Dedifferentiated amniotic fluid mesenchymal stem cell (primary cell): ENCODE measurements around the gene CYP24A1.

Experiments
- DNase-seq: peaks from one replicate; pipeline ENCODE4 v3.0.0-alpha.2; 2016; ENCODE audit errors: extremely low spot score

The CYP24A1 gene

DNA sequence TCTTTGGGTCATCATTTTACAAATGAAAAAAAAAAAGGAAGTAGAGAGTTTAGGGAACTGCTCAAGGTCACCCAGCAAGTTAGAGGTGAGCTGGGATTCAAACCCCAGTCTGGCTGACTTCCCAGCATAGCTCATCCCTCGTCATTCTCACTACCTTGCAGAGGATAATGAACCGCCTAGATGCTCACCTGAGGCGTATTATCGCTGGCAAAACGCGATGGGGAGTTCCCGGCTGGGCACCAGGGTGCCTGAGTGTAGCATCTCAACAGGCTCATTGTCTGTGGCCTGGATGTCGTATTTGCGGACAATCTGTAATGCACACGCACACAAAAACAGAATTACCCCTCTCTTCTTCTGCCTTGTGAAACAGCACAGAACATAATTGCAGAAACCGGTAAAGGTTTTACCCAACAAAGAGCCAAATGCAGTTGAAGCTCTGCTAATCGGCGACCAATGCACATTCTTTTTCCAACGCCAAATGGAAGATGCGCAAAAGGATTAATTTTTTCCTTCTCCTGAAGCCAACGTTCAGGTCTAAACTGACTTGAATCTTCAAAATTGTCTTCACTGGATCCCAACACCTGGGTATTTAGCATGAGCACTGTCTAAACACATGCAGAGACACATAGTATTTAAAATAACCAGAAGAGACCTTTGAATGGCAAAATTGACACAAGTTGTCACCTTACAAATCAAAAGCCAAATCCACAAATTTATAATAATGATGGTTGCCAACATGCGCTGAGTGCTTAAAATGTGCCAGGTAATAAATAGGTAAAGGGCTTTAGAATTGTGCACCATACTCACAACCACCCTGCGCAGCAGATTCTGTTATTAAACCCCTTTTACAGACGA, 16.6 kb downstream of the CYP24A1 start:
- no peak for DNase-seq

DNA sequence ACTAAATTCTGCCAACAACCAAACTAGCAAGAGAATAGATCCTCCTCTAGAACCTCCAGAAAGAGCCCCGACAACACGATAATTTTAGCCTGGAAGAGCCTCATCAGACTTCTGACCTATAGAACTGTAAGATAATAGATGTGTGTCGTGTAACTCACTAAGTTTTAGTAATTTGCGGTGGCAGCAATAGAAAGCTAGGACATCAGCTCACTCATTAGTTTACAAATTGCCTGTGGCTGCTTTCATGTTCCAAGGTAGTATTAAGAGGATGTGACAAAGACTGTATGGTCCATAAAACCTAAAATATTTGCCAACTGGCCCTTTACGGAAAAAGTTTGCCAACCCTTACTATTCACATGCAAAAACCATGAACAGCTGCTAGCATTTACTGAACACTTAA, 17.3 kb downstream of the CYP24A1 start:
- no peak for DNase-seq

DNA sequence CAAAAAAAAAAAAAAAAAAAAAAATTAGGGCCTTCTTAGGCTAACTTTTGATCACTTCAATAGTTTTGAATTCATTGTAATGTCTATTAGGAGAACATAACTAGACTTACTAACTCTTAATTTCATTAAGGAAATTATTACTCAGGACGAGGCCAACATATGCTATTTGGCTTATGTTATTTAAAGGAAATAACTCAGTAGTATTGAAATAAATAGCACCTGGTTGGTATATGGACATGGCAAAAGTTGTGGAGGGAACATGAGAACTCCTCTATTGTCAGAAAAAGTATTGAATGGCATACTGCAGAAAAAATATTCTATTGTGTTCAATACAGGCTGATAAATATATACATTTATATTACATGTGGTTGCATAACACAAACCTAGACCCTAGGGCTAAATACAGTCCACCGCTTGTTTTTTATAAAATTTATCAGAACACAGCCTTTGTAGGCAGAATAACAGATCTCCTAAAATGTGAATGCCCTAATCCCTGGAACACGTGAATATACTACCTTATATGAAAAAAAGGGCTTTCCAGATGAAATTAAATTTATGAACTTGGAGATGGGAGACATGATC, 18.0 kb downstream of the CYP24A1 start:
- DNase-seq: no peak

DNA sequence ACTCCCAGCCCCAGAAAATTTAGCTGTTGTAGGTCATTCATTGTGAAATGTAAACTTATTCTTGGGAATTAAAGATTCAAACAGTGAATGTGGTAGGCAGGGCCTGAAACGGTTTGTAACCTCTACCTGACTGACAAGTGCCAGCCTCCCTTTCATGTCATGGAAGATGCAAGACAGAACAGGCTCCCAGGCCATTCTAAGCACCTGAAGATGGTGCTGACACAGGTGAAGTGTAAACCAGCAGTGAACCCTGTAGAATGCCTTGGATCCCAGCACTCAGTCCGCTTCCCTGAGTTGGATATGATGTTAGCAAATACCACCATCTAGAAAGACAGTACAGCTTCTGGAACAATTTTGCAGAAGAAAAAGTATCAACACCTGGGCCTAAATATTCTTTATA, 19.3 kb downstream of the CYP24A1 start:
- no peak for DNase-seq

DNA sequence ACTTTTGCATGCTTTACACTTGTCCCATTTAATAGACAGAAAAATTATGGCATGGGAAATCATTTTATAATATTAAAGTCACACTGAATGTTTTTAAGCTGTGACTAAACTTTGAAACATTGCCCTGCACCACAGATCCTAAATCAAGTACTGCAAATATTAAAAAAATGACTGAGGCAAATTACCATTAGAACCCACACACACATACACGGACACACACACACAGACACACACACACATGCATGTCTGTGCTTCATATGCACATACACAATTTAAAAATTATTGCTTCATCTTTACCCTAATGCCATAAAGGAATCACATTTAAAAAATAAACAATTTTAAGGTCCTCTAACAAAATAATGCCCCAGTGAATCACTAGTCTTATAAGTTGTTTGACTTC, 19.9 kb downstream of the CYP24A1 start:
- no peak for DNase-seq

DNA sequence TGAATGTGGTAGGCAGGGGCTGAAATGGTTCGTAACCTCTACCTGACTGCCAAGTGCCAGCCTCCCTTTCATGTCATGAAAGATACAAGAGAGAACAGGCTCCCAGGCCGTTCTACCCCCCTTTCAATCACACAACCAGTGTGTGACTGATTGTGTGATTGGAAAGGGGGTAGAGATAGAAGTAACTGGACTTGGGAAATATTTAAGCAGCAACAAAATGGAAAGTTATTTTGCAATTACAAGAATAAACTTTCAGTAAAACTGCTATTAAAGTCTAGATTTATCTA, 20.8 kb downstream of the CYP24A1 start:
- DNase-seq: no peak

DNA sequence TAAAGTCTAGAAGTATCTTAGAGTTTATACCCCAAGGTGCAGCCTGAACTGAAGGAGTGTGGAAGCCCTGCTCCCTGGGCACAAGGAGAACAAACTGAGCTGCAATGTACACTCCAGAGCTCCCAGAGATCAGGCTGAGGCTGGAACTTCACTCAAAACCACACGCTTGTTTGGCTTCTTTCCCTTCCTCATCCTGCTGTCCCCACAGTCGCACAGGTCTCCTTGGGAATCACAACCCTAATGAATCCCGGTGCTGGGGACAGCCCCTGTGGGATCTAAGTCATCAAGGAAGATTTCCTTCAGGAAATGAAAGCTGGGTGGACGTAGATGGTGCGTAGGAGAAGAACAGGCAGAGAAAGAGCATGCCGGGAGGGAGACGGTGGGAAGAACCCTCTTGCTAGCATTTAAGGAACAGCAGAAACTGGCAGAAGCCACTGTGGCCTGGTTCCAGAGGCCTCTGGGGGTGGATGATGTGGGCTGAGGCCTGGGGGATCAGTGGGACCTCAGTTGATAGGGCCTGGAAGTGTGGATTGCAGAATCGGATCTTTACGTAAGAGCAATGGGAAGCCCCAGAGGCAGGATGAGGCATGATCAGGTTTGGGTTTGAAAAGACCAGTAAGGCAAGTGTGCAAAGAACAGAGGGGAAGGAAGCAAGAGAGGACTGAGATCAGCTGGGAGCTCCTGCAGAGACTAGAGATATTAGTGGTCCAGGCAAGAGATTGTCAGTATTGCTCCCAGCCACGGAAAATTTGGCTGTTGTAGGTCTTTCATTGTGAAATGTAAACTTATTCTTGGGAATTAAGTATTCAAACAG, 21.4 kb downstream of the CYP24A1 start:
- no peak for DNase-seq

DNA sequence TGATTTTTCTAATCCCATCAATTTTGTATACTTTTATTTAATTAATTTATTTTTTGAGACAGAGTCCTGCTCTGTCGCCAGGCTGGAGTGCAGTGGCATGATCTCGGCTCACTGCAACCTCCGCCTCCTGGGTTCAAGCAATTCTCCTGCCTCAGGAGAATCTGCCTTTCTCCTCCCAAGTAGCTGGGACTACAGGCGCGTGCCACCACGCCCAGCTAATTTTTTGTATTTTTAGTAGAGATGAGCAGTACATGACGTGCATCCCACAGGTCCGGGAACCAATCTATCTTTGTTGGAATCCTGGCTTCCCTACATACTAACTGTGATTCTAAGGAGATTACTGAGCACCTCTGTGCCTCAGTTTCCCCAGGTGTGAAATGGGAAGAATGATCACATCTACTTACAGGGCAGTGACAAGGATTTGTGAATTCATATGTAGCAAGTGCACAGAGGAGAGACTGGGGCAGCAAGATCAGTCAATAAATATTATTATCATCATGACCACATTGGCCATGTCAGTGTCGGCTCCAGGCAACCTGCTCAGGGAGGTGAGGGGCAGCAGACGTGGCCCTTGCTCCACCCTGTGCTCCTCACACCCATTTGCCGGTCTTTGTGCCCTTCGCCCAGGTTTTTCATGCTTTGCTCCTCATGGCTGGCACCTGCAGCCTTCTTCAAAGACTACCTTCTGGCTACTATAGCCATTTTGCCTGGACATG, 22.1 kb downstream of the CYP24A1 start:
- DNase-seq: no peak

DNA sequence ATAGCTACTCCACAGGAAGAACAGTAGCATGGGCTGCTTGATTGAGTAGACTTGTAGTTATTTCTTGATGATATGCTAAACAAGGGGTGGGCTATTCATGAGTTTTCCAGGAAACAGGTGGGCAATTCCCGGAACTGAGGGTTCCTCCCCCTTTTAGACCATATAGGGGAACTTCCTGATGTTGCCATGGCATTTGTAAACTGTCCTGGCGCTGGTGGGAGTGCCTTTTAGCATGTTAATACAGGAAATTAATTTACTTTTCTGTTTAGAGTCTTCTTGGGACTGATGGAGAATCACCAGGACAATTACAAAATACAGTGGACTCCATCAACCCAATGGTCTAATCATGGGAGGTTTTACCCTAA, 22.7 kb downstream of the CYP24A1 start:
- DNase-seq: no peak

DNA sequence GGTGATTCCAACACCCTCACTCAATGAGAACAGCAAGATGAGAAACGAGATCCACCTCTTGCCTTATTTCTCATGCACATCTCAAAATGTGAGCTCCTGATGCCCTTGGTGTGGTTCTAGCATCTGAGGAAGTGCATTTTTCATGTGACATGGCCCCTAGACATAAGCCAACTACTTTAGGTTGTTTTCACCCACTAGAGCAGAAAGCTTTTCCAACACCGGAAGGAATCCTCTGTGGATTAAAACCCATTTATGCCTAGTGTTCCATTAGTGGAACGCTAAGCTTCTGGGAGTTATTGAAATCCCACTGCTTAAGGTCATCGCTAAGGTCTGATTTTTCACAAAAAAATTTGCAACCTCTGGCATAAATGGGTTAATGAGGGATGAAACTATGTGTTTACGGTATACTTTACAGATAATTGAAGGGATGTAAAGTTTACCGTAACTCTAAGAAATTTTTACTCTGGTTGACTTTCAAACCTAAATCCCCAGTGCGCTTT, 24.0 kb downstream of the CYP24A1 start:
- no peak for DNase-seq

DNA sequence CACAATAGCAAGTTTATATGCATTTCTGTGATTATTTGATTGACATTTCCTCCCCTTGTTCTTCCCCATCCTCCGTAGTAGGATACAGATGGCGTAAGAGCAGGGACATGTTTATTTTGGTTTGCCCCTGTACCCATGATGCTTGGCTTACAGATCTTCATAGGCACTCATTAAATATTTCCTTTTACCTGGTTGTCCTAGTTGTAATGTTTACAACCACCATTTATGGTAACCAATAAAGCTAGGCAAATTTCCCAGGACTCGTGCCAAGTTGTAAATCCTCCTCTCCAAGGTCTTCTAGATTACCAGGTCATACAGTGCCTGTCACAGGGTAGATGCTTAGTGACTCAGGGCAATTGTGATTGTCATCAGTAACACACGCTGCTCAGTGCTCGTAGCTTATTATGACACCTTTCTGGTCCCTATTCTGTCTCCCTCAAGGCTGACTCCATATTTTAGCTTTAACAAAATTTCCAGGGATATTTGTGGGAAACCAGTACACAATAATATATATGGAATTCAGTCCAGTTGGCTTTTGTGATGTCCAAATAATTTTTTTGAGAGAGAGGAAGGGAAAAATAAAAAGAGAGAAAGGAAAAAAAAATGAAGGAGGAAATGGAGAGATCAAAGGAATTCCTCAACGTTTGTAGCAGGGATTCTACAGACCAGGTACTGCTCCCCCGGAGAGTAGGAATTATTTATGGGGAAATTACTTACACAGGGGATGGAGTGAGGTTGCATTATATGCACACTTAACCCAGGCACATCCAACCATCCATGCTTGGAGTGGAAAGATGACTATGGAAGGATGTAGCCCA, 24.6 kb downstream of the CYP24A1 start:
- DNase-seq: no peak

DNA sequence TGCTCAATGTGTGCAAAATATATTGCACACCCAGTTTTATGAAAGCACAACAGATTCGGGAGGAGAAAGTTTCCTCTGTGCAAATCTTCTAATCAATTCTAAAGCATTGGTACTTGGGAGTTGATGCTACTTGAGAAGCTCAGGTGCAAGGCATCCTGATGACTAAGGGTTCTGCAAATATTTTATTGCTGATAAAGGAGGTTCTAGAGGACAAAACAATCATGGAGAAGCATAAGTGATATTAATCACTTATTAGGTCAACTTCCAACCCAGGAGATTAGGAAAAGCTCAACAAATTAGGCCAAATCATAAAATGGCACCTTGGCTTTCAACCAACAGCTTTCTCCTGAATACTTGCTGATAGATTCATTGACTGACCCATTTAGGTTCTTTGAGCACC, 27.1 kb downstream of the CYP24A1 start:
- DNase-seq: no peak

DNA sequence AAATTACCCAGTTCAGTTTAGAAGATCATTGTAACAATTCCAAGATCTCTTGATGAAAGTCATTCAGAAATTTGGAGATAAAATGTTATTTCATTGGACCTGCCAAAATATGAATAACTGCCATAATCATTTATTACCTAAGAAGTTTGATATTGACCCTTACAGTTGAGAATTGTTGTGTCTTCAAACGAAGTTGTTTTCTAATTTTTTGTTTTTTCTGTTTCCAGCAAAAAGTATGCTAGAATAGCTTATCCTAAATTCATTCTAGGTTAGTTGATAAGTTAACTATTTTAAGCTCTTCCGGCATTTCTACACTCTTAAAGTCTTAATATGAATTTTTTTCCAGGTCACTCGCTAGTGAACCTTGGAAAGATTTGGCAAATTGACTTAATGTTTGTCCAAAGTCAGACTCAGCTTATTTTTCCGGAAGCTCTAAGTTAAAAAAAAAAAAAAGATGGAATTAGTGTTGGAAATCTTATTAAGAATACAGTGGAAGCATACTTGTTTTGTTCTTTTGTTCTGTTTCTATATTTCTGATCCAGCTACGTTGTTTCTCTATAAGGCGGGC, 28.9 kb downstream of the CYP24A1 start:
- no peak for DNase-seq

DNA sequence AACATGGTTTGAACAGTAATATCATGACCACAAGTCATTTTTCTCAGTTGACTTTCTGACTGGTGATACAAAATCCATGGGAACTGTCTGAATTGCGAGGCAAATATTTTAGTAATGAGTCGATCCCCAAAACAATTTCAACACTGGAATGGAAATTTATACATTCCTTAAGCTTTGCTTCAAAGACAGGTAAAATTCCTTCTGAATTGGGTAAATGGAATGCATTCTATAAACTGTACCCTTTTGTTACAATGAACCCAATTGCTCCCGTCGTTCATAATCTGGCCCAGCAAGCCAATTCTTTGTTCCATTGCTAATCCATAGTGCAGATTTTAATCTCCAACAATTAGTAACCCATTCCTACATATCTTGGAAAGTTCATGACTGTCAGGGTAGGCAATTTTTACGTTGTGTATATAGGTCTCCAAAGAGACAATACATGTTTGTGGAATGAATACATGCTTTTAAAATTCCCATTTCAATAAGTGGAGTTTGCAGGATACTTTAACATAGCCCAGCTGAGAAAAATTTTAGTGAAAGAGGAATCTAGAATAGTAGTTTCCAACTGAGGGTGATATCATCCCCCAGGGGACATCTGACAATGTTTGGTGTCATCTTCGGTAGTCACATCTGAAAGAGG, 32.7 kb downstream of the CYP24A1 start:
- DNase-seq: no peak

DNA sequence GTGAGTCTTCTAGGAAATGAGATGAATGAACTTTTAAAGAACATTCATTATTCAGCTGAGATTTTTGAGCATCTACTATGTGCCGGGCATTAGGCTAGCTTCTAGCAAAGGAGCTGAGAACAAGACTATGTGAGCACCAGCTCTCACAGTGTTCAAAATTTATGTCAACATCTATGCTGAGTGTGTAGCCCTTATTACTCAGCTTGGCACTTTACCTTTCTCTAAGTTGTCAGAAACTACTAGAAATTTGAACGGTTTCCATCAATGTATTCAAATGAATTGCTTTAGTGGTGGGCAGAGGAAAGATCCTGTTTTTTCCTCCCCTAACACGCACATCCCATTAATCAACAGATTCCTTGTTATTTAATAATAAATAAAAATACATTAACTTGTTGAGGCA, 33.3 kb downstream of the CYP24A1 start:
- DNase-seq: no peak

DNA sequence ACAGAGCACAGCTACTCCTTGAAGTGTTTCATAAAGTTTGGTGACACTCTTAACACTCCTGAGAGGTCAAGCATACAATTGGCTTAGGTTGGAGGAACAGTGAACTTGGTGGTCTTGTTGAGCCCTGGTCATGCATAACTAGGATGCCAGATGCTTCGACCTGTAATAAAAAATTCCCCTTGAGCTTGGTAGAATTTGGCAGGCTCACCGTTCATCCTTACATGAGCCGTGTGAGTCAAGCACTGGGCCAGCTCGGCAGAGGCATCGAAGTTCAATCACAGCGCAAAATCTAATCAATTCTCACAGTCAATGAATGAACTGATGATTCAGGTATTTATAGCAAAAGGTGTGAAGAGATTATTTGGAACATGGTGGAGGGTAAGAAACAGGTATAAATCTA, 33.7 kb downstream of the CYP24A1 start:
- DNase-seq: no peak

DNA sequence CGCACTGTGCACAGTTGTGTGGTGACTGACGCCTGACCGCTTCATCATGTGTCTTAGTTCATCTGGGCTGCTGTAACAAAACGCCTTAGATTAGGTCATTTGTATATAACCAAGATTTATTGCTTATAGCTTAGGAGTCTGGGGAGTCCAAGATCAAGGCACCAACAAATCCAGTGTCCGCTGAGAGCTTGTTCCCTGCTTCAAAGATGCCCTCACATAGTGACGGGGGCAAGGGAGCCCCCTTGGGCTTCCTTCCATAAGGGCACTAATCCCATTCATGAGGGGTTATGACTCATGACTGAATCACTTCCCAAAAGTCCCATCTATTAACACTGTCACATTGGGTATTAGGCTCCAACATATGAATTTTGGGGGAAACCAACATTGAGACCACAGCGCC, 34.6 kb downstream of the CYP24A1 start:
- no peak for DNase-seq

DNA sequence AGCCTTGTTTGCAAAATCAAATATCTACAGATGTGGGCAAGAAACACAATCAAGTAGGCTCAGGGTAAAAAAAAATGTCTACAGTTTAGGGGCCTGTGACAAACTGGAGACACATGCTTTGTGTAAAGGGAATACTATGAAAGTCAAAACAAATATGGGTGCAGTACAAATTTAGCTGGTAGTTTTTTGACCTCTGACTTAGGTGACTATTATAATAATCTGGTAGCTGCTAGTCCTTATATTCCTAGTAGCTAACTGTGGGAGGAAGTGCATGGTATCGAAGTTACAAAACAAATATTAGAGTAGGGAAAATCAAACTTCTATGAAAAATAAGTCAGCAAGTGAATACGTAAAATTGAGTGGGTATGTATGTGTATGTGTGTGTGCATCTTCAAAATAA, 35.4 kb downstream of the CYP24A1 start:
- no peak for DNase-seq

DNA sequence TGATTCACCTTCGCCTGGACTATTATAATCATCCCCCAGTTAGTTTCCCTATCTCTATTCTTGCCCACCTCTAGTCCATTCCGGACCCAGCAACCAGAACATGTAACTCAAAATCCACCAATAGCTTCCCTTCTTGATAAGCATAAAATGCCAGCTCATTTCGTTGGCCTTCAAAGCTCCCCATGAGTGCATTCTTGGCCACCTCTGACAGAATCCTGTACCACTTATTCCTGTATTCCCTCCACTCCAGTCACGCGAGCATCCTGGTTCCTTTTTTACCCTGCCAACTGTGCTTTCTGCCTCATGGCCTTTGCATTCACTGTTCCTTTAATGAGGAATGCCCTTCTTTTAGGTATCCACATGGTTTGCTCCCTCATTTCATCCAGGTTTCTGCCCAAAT, 36.7 kb downstream of the CYP24A1 start:
- no peak for DNase-seq

DNA sequence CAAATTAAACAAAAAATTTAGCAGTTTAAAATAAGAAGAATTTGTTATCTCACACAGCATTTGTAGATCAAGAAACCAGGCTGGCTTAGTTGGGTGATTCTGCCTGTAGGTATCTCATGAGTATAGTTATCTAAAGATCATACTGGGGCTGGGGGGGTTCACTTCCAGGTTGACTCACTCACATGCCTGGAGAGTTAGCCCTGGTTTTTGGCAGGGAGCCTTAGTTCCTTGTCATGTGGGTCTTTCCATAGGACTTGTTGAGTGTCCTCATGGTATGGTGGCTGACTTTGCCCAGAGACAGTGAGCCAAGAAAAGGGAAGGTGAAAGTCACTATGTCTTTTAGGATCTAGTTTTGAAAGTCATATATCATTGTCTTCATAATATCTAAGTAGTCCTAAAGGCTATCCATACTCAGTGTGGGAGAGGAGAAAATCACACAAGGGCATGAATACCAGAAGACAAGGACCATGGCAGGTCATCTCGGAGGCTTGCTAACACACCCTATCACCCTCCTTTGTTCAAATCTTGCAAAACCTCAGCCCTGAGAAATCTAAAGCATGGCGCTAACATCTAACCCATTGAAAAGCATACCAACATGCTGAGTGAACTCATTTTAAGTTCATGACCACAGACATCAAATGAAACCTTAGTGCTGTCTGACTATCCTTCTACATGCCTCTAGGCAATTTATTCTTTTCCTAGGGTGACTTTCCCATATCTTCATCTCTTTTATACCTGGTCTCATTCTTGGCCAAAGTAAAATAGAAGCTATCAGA, 39.2 kb downstream of the CYP24A1 start:
- no peak for DNase-seq
